Activated CD4-positive, alpha-beta T cell treated with anti-CD3 and anti-CD28 coated beads for 36 hours (primary cell): Measurements from ENCODE around the gene PIK3R5. TPM values are rescaled to one million over a fixed set of nuclear protein-coding genes. Genes with fewer than 3 reads are reported as not detected.
"Not testable (repeated sequence)": the region's sequence is repeated elsewhere in the genome, so short reads cannot be mapped to it uniquely, and the experiment has no call there.

ENCODE experiments used
- ATAC-seq: fragments of 200-7000 bp; cut with Tn5 transposase; one replicate; pipeline ENCODE4 v1.10.0; 2021; ENCODE audit warnings: mild to moderate bottlenecking, moderate library complexity
- CTCF ChIA-PET: fragments of 350-600 bp; sonication (Branson Sonifier 250); formaldehyde crosslinking; loops from one replicate; lab custom pipeline; 2021; ENCODE audit warnings: antibody characterized with exemption; lab: Charles Lee
- POLR2A ChIA-PET: fragments of 350-600 bp; sonication (Branson Sonifier 250); formaldehyde crosslinking; loops from one replicate; lab custom pipeline; 2021; ENCODE audit warnings: antibody characterized with exemption, inconsistent platforms; lab: Charles Lee
- DNase-seq: peaks from one replicate; pipeline ENCODE4 v3.0.0-alpha.2; 2020
- H3K27ac Mint-ChIP-seq: one replicate; pipeline ENCODE4 v1.8.0; 2021; ENCODE audit warnings: mixed read lengths
- H3K27me3 Mint-ChIP-seq: one replicate; pipeline ENCODE4 v1.8.0; 2021; ENCODE audit warnings: mixed read lengths
- H3K36me3 Mint-ChIP-seq: one replicate; pipeline ENCODE4 v1.8.0; 2021; ENCODE audit warnings: low read depth, mixed read lengths
- H3K4me1 Mint-ChIP-seq: one replicate; pipeline ENCODE4 v1.8.0; 2021; ENCODE audit warnings: mixed read lengths
- H3K4me3 Mint-ChIP-seq: one replicate; pipeline ENCODE4 v1.8.0; 2021; ENCODE audit warnings: mild to moderate bottlenecking, moderate library complexity, mixed read lengths
- H3K9me3 Mint-ChIP-seq: one replicate; pipeline ENCODE4 v1.8.0; 2021; ENCODE audit warnings: low read depth, mixed read lengths
- intact Hi-C, 2 experiments: fragments of 100-400 bp; cut with DNase I in 1 of 2; cut with micrococcal nuclease in 1 of 2; formaldehyde crosslinking; loops; one replicate each; pipeline versions ENCODE4 v1.14.2 to v1.15.1; 2022 to 2024; cut with DNase I, micrococcal nuclease
- total RNA-seq, 2 experiments: library from RNA; stranded (reverse); gene quantifications; one replicate each; pipeline ENCODE4 v1.2.3, GENCODE V29; 2021

Gene PIK3R5
- total RNA-seq, 2 experiments from 2014 or later, result 20.4 to 29.2 TPM

GRCh38 chr17:8984225-8984624, 18.7 kb upstream of the PIK3R5 start:
- H3K4me1 Mint-ChIP-seq, result peaks cover 11% of the 10 kb centered on the region
- intact Hi-C loops, H3K9me3 Mint-ChIP-seq, H3K27me3 Mint-ChIP-seq, H3K4me3 Mint-ChIP-seq, POLR2A ChIA-PET, H3K36me3 Mint-ChIP-seq, H3K27ac Mint-ChIP-seq, ATAC-seq, DNase-seq: not testable (repeated sequence)
- CTCF ChIA-PET, result interaction anchor here (1.0 to 2.1 kb wide), 5 partner anchors 9 to 35 kb away, joined by 3 to 7 read pairs (median 7); no protein-coding TSS in a partner anchor

GRCh38 chr17:8981443-8981842, 15.9 kb upstream of the PIK3R5 start:
- peaks cover 2% of the 10 kb centered on the region for H3K9me3 Mint-ChIP-seq
- POLR2A ChIA-PET, result no interaction called here
- H3K4me3 Mint-ChIP-seq, result no peak overlapping the region
- H3K4me1 Mint-ChIP-seq, result peaks cover 11% of the 10 kb centered on the region
- H3K27me3 Mint-ChIP-seq, result no peaks in the 10 kb centered on the region
- DNase-seq (no peak), ATAC-seq (no peak)
- peaks cover 3% of the 10 kb centered on the region for H3K36me3 Mint-ChIP-seq
- no peak overlapping the region for H3K27ac Mint-ChIP-seq
- intact Hi-C loops, result no loop called here
- CTCF ChIA-PET, result no interaction called here

- Mint-ChIP-seq H3K27ac (no peak overlapping the region), H3K27me3 (no peaks in the 10 kb centered on the region), H3K4me1 (no peaks in the 10 kb centered on the region), H3K36me3 (no peaks in the 10 kb centered on the region), H3K4me3 (no peak overlapping the region), H3K9me3 (no peaks in the 10 kb centered on the region)
- no peak for ATAC-seq
- ChIA-PET POLR2A (no interaction called here), CTCF (no interaction called here)
- no peak for DNase-seq
- intact Hi-C loops, result no loop called here
Measured at GRCh38 chr17:8979715-8980114, 14.2 kb upstream of the PIK3R5 start.

- CTCF ChIA-PET, result interaction anchor here (0.9 to 1.4 kb wide), 4 partner anchors 11 to 82 kb away, joined by 3 to 4 read pairs (median 3); no protein-coding TSS in a partner anchor
- no peak overlapping the region for H3K27ac Mint-ChIP-seq
- H3K27me3 Mint-ChIP-seq, result no peaks in the 10 kb centered on the region
- H3K36me3 Mint-ChIP-seq, result no peaks in the 10 kb centered on the region
- H3K4me1 Mint-ChIP-seq, result no peaks in the 10 kb centered on the region
- DNase-seq (no peak), ATAC-seq (no peak)
- POLR2A ChIA-PET, result no interaction called here
- peaks cover 3% of the 10 kb centered on the region for H3K9me3 Mint-ChIP-seq
- intact Hi-C loops, result no loop called here
- H3K4me3 Mint-ChIP-seq, result no peak overlapping the region
Measured at GRCh38 chr17:8976638-8977037, 11.1 kb upstream of the PIK3R5 start.

GRCh38 chr17:8975091-8975725, 9.7 kb upstream of the PIK3R5 start:
- POLR2A ChIA-PET, result no interaction called here
- Mint-ChIP-seq H3K4me1 (no peaks in the 10 kb centered on the region), H3K9me3 (peaks cover 3% of the 10 kb centered on the region), H3K27ac (no peak overlapping the region), H3K27me3 (no peaks in the 10 kb centered on the region), H3K4me3 (no peak overlapping the region), H3K36me3 (no peaks in the 10 kb centered on the region)
- intact Hi-C loops, result no loop called here
- CTCF ChIA-PET, result interaction anchor here (0.8 to 2.8 kb wide), 3 partner anchors 18 to 28 kb away, joined by 4 to 13 read pairs (median 4); no protein-coding TSS in a partner anchor
- DNase-seq (no peak), ATAC-seq (no peak)

DNA sequence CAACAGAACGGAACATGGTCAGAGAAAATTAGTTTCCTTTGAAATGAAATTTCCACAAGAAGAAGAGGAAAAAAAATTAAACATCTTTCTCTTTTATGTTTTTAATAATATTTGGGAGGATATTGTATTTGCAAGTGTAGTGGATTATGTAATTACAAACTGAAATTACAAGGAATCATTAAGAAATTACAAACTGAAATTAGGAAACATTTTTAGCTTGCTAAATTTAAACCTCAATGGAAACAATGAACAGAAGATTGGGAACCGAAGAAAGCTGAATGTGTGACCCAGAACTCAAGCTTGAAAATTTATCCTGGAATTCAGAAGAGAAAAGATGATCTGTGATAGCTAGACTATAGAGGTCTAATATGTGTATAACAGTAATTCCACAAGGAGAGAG, 4.4 kb upstream of the PIK3R5 start:
- H3K27me3 Mint-ChIP-seq, result no peaks in the 10 kb centered on the region
- ChIA-PET POLR2A (no interaction called here), CTCF (interaction anchor here (1.0 kb wide), 1 partner anchor 75 kb away, joined by 3 read pairs; no protein-coding TSS in a partner anchor)
- intact Hi-C loops, result no loop called here
- H3K27ac Mint-ChIP-seq, result no peak overlapping the region
- peaks cover 7% of the 10 kb centered on the region for H3K36me3 Mint-ChIP-seq
- ATAC-seq (no peak), DNase-seq (no peak)
- H3K9me3 Mint-ChIP-seq, result peaks cover 16% of the 10 kb centered on the region
- peaks cover 12% of the 10 kb centered on the region for H3K4me1 Mint-ChIP-seq
- H3K4me3 Mint-ChIP-seq, result no peak overlapping the region

GRCh38 chr17:8968503-8968902, 3.0 kb upstream of the PIK3R5 start:
- H3K27ac Mint-ChIP-seq, result peak overlapping the region; percentile 64
- no peak for ATAC-seq

DNA sequence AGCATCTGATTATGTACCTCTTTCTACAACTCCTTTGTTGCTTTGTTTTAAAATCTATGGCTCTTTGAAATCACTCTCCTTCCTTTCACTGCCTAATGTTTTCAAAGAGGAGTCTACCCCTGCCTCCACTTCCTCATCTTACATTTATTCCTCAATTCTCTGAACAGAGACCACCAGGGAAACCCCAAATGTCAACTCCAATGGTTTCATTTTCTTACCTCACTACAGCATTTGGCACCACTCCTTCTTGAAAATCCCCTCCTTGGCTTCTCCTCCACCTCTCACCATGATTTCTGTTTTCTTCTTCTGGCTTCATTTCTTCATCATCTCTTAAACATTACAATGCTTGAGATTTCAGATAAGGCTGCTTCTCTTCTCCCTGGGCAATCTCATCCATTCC, 2.4 kb upstream of the PIK3R5 start:
- ATAC-seq (no peak), DNase-seq (no peak)
- Mint-ChIP-seq H3K27ac (peak overlapping the region; percentile 64), H3K4me1 (peaks cover 29% of the 10 kb centered on the region), H3K9me3 (peaks cover 16% of the 10 kb centered on the region), H3K4me3 (peak overlapping the region; percentile 9), H3K27me3 (no peaks in the 10 kb centered on the region), H3K36me3 (peaks cover 11% of the 10 kb centered on the region)
- CTCF ChIA-PET, result no interaction called here
- POLR2A ChIA-PET, result no interaction called here
- intact Hi-C loops, result no loop called here

More at GRCh38 chr17:8968503-8968902, 3.0 kb upstream of the PIK3R5 start:
- Mint-ChIP-seq H3K4me1 (peaks cover 22% of the 10 kb centered on the region), H3K27me3 (no peaks in the 10 kb centered on the region), H3K4me3 (no peak overlapping the region), H3K9me3 (peaks cover 16% of the 10 kb centered on the region), H3K36me3 (peaks cover 8% of the 10 kb centered on the region)
- ChIA-PET CTCF (no interaction called here), POLR2A (no interaction called here)
- intact Hi-C loops, result no loop called here
- no peak for DNase-seq

GRCh38 chr17:8966926-8967325, 1.4 kb upstream of the PIK3R5 start:
- Mint-ChIP-seq H3K27ac (no peak overlapping the region), H3K36me3 (peaks cover 11% of the 10 kb centered on the region), H3K9me3 (peaks cover 14% of the 10 kb centered on the region), H3K4me3 (peak overlapping the region; percentile 81), H3K27me3 (no peaks in the 10 kb centered on the region), H3K4me1 (peaks cover 35% of the 10 kb centered on the region)
- intact Hi-C loops, result no loop called here
- ATAC-seq (no peak), DNase-seq (no peak)
- ChIA-PET CTCF (no interaction called here), POLR2A (no interaction called here)

- ChIA-PET POLR2A (interaction anchor here (1.3 kb wide), 1 partner anchor 16 kb away, joined by 3 read pairs; no protein-coding TSS in a partner anchor), CTCF (interaction anchor here (0.5 to 2.1 kb wide), 8 partner anchors 12 to 78 kb away, joined by 3 to 6 read pairs (median 4); no protein-coding TSS in a partner anchor)
- peaks cover 53% of the 10 kb centered on the region for H3K4me1 Mint-ChIP-seq
- H3K9me3 Mint-ChIP-seq, result peaks cover 13% of the 10 kb centered on the region
- H3K27me3 Mint-ChIP-seq, result no peaks in the 10 kb centered on the region
- intact Hi-C loops, result loop anchor here (1.0 to 5.0 kb wide), 7 partner anchors 11 to 80 kb away; no protein-coding TSS in a partner anchor
- H3K27ac Mint-ChIP-seq, result peak overlapping the region; percentile 87
- H3K4me3 Mint-ChIP-seq, result peak overlapping the region; percentile 81
- DNase-seq (peak; percentile 67), ATAC-seq (peak; percentile 37)
- H3K36me3 Mint-ChIP-seq, result peaks cover 20% of the 10 kb centered on the region
Measured at GRCh38 chr17:8964801-8965393, 610 bp downstream of the PIK3R5 start.

DNA sequence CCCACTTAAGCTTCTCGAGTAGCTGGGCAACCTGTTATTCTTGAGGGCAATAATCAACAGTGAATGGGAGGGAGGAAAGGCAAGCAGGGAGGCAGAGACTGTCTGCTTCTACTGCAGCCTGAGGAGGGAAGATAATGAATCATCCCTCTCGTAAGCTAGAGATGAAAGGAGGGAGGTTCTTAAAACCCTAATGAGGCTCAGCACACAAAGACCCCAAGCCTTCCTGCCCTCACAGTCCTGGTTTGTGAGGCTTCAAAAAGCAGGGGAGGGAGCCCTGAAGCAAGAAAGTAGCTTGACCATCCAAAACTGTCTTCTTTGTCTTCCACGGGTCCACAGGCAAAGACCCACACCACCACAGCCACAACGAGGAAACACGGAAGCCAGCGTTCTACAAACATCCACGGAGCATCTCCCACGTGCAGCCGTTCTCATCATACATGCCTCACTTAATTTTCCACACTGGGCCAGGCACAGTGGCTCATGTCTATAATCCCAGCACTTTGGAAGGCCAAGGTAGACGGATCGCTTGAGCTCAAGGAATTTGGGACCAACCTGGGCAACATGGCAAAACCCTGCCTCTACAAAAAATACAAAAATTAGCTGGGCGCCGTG, 1.8 kb downstream of the PIK3R5 start:
- peaks cover 27% of the 10 kb centered on the region for H3K36me3 Mint-ChIP-seq

More for the DNA sequence above, 1.8 kb downstream of the PIK3R5 start:
- Mint-ChIP-seq H3K4me1 (peaks cover 64% of the 10 kb centered on the region), H3K27ac (peak overlapping the region; percentile 94), H3K9me3 (peaks cover 10% of the 10 kb centered on the region), H3K4me3 (peak overlapping the region; percentile 81), H3K27me3 (no peaks in the 10 kb centered on the region)
- ATAC-seq (peak; percentile 62), DNase-seq (peak; percentile 41)
- intact Hi-C loops, result loop anchor here (2.0 to 5.0 kb wide), 2 partner anchors 36 to 65 kb away; no protein-coding TSS in a partner anchor
- POLR2A ChIA-PET, result interaction anchor here (1.3 kb wide), 1 partner anchor 15 kb away, joined by 3 read pairs; no protein-coding TSS in a partner anchor
- CTCF ChIA-PET, result interaction anchor here (0.9 to 2.1 kb wide), 7 partner anchors 9 to 77 kb away, joined by 3 to 8 read pairs (median 5); no protein-coding TSS in a partner anchor
